ENCODE results near the gene TEX51.

Gene TEX51

GRCh38 chr2:126916744-126917143, 18.1 kb downstream of the TEX51 start:
- DNase-seq: no peak

DNA sequence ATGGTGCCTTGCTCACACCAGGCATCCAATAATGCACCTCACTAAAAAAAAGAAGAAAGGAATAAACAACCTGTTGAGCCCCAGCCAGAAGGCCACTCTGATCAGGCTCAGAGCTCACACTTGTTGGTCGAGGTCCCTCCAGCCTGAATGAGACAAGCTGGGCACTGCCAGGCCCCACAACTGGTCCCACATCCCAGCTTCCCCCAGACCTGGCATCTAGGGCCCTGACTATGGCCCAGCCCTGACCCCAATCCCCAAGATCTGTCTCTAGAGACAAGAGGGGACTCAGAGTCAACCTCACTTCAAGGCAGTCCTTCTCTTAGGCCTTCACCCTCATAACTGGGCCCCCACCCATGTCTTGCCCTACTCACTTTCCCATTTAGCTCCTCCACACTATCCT, 22.4 kb downstream of the TEX51 start:
- no peak for DNase-seq

DNA sequence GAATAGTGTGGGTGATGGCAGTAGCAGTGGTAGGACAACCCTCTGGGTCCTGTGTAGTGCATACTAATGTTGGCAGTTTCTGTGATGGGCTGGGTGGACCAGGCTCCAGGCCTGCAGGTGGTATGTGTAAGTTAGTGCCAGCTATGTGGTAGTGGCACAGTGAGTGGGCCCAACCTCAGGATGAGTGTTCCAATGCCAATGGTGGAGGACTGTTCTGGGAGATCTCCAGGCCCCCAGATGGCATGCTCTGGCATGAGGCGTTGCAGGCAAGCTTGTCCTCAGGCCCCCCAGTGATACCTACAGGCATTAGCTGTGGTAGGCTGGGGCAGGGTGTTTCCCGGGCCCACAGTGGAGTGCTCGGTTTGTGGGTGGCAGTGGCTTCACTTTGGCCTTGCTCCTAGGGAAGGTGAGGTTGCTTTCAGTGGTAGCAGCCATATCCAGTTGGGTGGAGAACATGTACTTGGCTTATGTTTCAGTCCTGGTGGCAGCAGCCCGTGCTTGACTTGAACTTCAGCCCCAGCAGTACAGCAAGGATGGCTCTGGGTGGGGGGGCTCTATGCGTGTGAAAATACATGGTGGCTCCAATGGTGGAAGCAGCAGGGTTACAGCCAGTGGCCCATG, 32.4 kb downstream of the TEX51 start:
- no peak for DNase-seq

GRCh38 chr2:126932529-126932928, 33.8 kb downstream of the TEX51 start:
- DNase-seq: no peak

DNA sequence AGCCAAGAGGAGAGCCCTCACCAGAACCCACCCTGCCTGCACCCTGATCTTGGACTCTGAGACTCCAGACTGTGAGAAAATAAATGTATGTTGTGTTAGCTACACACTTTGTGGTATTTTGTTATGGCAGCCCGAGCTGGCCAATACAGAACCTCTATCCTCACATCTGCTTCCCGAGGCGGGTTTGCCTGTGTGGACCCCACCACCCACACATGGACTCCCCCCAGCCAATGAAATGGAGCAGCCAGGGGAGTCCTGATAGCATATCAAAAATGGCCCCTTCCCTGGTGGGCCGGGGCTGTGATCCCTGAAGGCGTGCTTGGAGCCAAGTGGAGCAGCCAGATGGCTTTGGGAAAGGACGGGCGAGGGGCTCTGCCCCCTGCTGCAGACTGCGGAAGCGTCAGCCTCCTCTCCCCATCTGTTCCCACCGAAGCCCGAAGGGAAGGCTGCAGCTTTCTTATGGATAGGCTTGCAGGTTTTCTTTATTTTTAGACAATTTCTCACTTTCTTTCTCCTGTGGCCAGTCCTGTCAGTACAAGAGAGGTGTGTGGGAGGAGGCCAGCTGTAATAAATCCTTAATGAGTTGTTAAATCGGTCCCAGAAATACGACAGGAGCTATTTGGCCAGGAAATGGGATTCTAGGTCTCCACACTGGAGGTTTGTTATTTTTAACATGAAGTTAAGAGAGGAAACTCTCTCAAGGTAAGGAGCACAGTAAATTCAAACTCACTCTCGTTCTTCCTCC, 34.4 kb downstream of the TEX51 start:
- no peak for DNase-seq

DNA sequence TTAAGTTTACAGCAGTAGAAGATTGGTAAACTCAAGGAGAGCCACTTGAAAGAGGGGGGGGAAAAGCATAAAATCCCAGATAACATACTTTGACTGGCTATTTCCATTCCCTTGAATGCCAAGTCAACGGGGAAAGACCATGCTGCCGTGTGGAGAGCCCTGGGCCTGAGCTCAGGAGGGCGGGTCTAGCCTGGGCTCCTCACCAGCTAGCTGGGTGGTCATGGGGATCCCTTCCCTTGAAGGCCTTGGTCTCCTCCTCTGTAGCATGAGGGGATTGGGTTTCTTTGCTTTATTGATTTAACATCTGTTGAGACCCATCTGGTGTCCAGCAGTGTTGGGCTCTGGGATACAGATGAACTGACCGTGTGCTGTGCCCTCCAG, 35.0 kb downstream of the TEX51 start:
- no peak for DNase-seq

GRCh38 chr2:126934809-126935208, 36.1 kb downstream of the TEX51 start:
- no peak for DNase-seq

GRCh38 chr2:126935774-126936173, 37.1 kb downstream of the TEX51 start:
- DNase-seq: no peak

DNA sequence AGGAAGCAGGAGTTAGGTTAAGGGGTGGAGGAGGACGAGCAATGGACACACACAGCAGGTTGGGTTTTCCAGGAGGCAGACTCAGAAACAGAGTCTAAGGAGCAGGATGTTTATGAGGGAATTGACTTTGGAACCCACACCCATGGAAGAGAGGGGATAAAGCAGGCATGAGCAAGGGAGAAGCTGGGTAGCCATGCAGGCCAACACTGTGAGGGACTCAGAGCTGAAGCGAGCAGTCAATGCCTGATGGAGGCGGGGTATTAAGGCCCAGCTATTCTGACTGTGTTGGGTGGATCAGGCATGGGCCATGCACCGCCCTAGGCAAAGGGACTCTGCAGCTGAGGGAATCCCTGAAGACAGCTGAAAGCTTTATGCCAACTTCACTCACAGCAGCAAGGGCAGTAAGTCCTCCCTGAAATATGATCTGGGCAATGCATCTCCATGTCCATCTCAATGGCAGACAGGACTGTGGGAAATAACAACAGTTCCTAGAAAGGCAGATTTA, 37.6 kb downstream of the TEX51 start:
- no peak for DNase-seq

GRCh38 chr2:126940331-126940730, 41.6 kb downstream of the TEX51 start:
- DNase-seq: no peak

GRCh38 chr2:126942427-126943203, 43.9 kb downstream of the TEX51 start:
- DNase-seq: no peak

DNA sequence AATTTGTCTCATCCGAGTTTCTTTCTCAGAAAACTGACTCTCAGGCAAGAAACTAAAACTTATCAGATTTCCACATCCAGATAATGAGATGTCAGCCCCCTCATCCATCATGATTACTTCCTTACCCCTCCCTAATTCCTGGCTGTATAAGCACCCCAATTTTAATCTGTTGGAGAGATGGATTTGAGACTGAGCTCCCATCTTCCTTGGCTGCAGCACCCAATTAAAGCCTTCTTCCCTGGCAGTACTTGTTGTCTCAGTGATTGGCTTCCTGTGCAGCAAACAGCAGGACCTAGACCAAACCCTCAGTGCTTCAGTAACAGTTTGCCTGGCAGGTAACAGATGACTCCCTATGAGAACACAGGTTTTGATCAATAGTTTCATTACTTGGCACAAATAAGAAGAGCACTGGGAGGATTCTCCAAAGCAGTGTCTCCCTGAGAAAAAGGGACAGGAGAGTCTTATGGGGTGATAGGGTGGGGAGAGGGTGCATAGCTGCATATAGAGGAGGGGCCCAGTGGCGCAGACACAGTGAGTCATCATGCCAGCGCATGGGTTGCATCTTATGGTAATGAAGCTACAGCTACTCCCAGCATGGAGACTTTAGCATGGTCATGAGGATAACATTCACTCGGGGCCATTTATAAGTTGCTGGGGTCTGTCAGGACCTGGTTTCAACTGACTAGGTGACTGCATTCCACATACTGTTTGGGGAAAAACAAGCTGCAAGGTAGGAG, 45.1 kb downstream of the TEX51 start:
- DNase-seq: no peak

DNA sequence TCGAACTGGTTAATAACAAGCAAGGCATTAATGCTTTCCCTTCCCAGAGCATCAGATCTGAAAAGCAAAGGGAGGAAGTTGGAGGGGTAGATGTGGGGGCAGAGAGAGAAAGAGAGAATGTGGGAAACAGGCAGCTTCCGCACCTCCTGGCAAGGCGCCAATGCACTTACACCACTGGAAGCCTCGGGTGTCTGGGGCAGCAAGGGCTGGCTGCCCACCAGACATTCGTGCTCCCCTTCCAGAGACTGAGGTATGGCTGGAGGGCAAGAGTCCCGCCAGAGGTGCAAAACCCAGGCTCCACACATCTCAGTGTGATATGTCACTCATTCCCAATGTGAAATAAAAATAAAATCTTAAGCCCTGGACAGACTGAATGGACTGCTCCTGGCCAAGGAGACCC, 46.4 kb downstream of the TEX51 start:
- DNase-seq: no peak

GRCh38 chr2:126946318-126947102, 47.8 kb downstream of the TEX51 start:
- no peak for DNase-seq

DNA sequence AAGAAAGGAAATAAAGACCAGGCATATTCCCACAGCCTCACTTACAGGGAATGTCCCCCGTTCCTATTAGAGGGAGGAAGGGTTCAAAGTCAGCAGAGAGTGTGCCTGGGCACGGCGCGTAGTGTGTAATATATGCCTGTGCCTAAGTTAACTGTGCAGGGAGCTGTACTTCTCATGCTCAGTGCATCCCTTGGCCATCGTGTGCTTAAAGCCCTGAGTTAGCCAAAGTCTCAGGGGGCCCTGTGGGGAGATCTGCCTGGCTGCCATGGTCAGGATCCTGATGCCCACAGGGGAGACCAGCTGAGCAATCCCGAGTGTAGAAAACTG, 48.4 kb downstream of the TEX51 start:
- DNase-seq: no peak

DNA sequence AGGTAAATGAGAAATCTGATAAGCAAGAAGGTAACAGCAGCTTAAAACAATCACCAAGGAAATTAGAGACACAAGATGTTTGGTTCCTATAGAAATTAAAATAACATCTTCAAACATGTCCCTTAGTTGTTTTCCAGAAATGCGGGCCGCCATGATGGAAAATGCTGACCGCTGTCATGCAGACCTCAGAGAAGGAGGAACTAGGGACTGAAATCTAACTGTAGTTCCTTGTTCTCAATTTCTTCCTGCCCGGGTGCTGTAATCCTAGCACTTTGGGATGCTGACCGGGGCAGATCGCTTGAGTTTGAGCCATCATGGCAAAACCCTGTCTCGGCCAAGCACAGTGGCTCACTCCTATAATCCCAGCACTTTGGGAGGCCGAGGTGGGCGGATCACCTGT, 51.1 kb downstream of the TEX51 start:
- DNase-seq: no peak

DNA sequence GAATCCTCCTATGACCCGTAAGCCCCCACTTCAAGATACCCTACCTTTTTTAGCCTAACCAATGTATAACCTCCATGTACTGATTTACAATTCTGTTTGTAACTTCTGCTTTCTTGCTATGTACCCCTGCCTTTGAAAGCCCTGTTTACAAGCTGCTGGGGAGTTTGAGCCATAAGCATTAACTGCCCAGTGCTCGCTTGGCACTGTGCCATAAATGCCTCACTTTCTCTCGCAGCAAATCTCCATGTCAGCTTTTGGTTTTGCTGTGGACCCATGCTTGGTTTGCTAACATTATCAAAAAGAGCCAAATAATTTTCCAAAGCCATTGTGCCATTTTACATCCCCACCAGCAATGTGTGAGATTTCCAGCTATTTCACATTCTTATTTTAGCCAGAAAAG, 51.8 kb downstream of the TEX51 start:
- DNase-seq: no peak
